ENCODE results near the gene SCNN1G. TPM values are rescaled to one million over a fixed set of nuclear protein-coding genes. Genes with fewer than 3 reads are reported as not detected.
A peak's percentile ranks its signal among the peaks of the same experiment; 100 is the strongest.

SCNN1G gene
- total and polyA plus RNA-seq, 2 of the 13 experiments (the other 11 are each of a cell fraction or from before 2014, with no cell fraction given) = not detected

GRCh38 chr16:23141959-23142740 lies 40.4 kb upstream of the SCNN1G start (continued):
- TF ChIP-seq SOX13 (IDR thresholded peaks at IDR 0.05) = no peak
- no peak; a peak in 1 of 4 replicates for TF ChIP-seq SOX13 (CRISPR knock-in tag; conservative IDR thresholded peaks at IDR 0.05 in 1 of 2, IDR thresholded peaks at IDR 0.05 in 1 of 2)
- TF ChIP-seq ZNF496 (CRISPR knock-in tag; IDR thresholded peaks at IDR 0.05; ENCODE audit: insufficient replicate concordance) = no peak
- no peak for TF ChIP-seq ZNF543 (CRISPR knock-in tag; IDR thresholded peaks at IDR 0.05)
- peak; percentile 73 for TF ChIP-seq GATAD2A (CRISPR knock-in tag; IDR thresholded peaks at IDR 0.05)
- no peak for TF ChIP-seq SYNCRIP (IDR thresholded peaks at IDR 0.05; ENCODE audit: insufficient read depth, low read depth, low read length)
- no peak for TF ChIP-seq ZNF570 (CRISPR knock-in tag; IDR thresholded peaks at IDR 0.05; ENCODE audit: borderline replicate concordance)
- no peak for TF ChIP-seq ZUFSP (CRISPR knock-in tag; IDR thresholded peaks at IDR 0.05; ENCODE audit: borderline replicate concordance)
- TF ChIP-seq GATAD1 (CRISPR knock-in tag; IDR thresholded peaks at IDR 0.05) = peak; percentile 53; the same call in 1 of the 2 replicates
- no peak for TF ChIP-seq FIP1L1 (IDR thresholded peaks at IDR 0.05; ENCODE audit: borderline replicate concordance, insufficient read depth, low read depth, low read length)
- 0 out of 2 replicates have a peak, but pooled peaks have one; percentile 15 for TF ChIP-seq ETV5 (CRISPR knock-in tag; IDR thresholded peaks at IDR 0.05; ENCODE audit: borderline replicate concordance)
- no peak; the same call in 1 of the 2 replicates for TF ChIP-seq HNF1B (CRISPR knock-in tag; IDR thresholded peaks at IDR 0.05)
- TF ChIP-seq ZNF280B (CRISPR knock-in tag; IDR thresholded peaks at IDR 0.05; ENCODE audit: borderline replicate concordance) = no peak
- TF ChIP-seq JUN (CRISPR knock-in tag; IDR thresholded peaks at IDR 0.05) = 0 out of 2 replicates have a peak, but pooled peaks have one; percentile 3
- no peak for TF ChIP-seq RAD51 (IDR thresholded peaks at IDR 0.05; ENCODE audit: borderline replicate concordance)
- TF ChIP-seq ZNF282 (IDR thresholded peaks at IDR 0.05; ENCODE audit: partially characterized antibody) = no peak
- TF ChIP-seq ZNF367 (CRISPR knock-in tag; IDR thresholded peaks at IDR 0.05; ENCODE audit: borderline replicate concordance) = no peak
- TF ChIP-seq SNRNP70 (IDR thresholded peaks at IDR 0.05; ENCODE audit: low read depth, low read length) = no peak
- TF ChIP-seq ZBTB37 (CRISPR knock-in tag; IDR thresholded peaks at IDR 0.05) = no peak
- no peak for TF ChIP-seq ATF7 (IDR thresholded peaks at IDR 0.05)
- no peak for TF ChIP-seq ATF7 (CRISPR knock-in tag; IDR thresholded peaks at IDR 0.05)
- TF ChIP-seq NFIB (CRISPR knock-in tag; IDR thresholded peaks at IDR 0.05; ENCODE audit: borderline replicate concordance) = no peak
- peak; percentile 86 for TF ChIP-seq NCOR1 (IDR thresholded peaks at IDR 0.05; ENCODE audit: borderline replicate concordance, low read length)
- no peak for TF ChIP-seq HNRNPLL (IDR thresholded peaks at IDR 0.05; ENCODE audit: low read depth, low read length, poor library complexity, severe bottlenecking)

Measured in HepG2 (cell line).